HG02588 (cell line): ENCODE results near the gene MCTP1.

Experiments
- ATAC-seq: cut with Tn5 transposase; IDR thresholded peaks from one replicate; pipeline ENCODE4 v1.9.1; 2021; ENCODE audit warnings: mild to moderate bottlenecking, moderate library complexity; ENCODE audit not compliant: unreplicated experiment

Gene MCTP1

DNA sequence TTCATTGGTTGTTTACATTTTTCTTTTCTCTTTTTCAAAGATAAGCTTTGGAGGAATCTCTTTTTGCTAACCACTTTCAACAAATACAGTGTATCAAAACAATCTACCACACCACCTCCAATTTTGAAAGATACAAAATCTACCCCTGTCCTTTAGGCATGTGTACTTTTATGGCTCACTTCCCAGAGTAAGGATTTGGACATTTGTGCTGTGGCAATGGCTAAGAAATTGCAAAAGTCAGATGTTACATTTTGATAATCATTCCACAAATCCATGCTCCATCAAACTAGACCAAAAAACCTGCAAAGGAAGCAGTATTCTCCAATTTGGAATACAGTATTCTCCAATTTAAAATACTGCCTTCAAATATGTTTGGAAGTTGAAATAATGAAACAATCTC, 204.9 kb downstream of the MCTP1 start:
- ATAC-seq: no peak

DNA sequence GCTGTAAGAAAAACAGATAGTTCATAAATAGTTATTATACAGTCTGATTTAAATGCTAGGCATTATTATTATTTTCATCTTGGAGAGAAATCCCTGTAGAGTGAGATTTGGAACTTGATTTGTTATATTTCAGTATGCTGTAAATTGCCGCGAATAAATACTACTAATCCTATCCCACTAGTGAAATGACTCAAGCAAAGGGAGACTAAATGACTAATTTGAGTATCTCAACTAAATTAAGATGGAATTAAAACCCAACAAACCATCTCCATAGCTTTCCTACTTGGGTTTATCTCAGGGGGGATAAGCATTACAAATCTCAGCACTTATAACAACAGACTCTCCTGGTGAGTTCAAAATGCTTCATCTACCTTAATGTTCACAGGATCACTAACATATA, 206.0 kb downstream of the MCTP1 start:
- no peak for ATAC-seq

DNA sequence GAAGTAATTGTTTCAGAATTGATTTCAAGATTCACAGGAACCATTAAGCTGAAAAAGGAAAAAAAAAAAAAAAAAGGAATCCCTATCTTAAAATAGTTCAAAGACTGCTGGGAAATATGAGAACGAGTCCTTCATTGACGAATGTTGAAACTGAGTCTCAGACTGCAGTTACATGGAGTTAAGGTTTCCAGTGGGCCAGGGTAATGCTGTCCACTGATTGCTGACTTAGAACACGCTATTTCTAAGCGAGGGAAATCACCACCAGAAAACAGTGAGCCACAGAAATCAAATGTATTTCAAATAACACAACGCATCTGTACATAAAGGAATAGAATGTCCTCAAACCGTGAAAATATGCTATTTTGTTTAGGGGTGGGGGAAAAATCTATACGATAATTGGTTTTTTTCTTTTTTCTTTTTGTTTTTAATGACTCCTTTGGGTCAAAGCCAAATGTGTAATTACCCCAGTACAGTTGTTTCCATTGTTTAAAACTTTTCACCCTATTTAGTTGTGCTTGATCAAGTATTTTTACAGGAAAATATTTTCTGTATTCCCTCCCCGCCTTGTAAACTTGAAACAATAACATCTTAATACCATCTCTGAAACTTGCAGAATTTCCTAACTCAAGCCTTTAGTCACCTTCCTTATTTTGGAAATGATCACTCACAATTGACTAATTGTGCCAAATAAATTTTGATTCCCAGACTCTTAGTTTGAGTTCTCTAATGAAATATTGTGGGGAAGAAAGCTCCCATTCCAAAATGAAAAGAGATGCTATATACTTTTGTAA, 208.3 kb downstream of the MCTP1 start:
- ATAC-seq: no peak

DNA sequence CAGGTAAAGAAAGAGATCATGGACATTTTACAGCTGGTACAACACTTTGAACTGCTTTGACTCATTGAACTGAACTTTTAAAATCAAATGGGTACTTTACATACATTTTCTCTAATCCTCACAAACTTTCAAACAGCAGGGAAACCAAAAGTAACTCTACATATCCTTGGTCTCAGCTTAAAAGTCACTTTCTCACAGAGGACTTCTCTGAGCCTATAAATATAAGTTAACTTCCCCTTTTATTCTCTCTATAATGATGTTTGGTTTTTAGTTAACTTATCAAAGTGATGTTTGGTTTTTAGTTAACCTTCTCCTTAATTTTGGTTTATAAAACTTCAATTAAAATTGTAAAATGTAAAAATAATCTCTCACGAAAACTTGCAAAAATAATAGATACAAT, 209.8 kb downstream of the MCTP1 start:
- no peak for ATAC-seq

GRCh38 chr5:95072281-95072680, 212.6 kb downstream of the MCTP1 start:
- no peak for ATAC-seq

DNA sequence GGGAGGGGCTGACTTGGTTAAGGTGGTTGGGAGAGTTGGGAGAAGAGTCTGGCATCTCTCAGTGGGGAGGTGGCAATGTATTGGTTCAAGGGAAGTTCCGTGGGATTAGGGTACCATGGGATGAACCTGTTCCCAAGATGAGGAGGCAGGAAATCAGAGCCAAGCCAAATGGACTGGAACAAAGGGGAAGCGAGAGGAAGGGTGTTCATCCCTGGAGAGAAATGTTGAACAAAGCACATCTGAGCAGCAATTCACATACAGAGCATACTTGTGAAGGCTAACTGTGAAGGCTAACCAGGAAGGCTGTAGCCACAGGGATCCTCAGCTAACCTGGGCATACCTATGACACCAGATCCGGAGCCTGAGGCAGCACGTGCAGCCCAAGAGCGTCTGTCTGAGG, 214.0 kb downstream of the MCTP1 start:
- no peak for ATAC-seq

GRCh38 chr5:95070453-95070852, 214.4 kb downstream of the MCTP1 start:
- no peak for ATAC-seq

GRCh38 chr5:95069948-95070347, 214.9 kb downstream of the MCTP1 start:
- no peak for ATAC-seq

GRCh38 chr5:95069021-95069420, 215.9 kb downstream of the MCTP1 start:
- ATAC-seq: no peak

DNA sequence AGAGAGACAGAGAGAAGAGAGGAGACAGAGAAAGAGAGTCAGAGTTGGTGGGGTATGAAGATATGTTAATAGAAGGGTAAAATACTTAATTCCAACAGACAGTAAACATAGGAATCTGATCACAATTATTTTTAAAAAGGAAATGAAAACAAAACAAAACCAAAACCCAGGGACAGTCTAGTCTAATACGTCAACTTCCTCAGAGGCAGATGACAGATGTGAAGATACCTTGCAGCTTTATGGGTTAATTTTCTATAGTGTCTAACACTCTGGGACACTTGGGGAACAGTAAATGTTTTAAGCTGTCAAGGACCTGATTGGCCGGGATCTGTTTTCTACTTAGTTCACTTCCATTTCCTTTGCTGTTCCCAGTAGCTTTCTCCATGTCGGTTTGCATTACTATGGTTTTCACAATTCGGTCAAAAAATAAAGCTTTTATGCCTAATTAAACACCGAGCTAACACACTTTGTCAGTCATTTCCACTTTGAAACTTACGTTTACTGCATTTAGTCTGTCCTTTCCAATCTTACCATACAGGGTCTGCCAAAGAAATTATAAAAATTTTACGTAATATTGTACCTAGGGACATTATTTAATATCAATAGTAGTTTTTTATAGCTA, 216.5 kb downstream of the MCTP1 start:
- peak; percentile 41 for ATAC-seq

DNA sequence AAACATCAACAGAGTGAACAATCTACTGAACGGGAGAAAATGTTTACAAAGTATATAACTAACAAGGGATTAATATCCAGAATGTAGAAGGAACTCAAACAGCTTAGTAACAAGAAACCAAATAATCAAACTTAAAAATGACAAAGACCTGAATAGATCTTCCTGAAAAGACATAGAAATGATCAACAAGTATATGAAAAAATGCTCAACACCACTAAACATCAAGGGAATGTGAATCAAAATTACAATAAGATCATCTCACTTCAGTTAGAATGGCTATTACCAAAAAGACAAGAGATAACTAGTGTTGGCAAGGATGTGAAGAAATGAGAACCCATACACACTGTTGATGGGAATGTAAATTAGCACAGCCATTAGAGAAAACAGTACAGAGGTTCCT, 218.8 kb downstream of the MCTP1 start:
- no peak for ATAC-seq

DNA sequence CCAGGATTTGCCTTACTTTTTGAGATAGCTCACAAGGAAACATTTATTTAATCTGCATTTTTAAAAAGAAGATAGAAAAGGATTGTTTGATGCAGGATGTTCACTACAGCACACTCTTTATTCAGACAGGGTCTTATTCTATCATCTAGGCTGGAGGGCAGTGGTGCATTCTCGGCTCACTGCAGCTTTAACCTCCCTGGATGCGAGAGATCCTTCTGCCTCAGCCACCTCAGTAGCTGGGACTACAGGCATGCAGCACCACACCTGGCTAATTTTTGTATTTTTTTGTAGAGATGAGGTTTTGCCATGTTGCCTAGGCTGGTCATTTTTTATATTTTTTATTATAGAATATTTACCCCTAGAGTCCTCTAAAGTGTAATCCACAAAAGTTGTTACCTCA, 221.4 kb downstream of the MCTP1 start:
- no peak for ATAC-seq

DNA sequence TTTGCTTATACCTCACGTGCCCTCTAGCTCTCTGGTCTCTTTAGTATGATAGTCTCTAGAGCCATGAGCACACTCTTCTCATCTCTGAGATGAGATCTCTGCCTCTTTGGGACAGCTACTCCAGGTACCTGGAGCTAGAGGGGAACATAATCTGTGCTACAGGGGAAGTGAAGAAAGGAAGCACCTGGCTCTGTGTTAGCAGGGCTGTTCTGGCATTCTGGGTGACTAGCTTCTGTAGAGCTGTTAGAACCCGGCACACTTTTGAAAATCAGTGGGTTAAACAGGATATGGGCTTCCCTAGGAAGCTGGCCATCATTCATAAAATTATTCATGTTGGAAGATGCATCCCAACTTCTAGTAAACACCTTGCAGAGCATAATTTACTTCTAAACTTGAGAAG, 224.8 kb downstream of the MCTP1 start:
- no peak for ATAC-seq

GRCh38 chr5:95059636-95060035, 225.3 kb downstream of the MCTP1 start:
- no peak for ATAC-seq

GRCh38 chr5:95057615-95058014, 227.3 kb downstream of the MCTP1 start:
- ATAC-seq: no peak

DNA sequence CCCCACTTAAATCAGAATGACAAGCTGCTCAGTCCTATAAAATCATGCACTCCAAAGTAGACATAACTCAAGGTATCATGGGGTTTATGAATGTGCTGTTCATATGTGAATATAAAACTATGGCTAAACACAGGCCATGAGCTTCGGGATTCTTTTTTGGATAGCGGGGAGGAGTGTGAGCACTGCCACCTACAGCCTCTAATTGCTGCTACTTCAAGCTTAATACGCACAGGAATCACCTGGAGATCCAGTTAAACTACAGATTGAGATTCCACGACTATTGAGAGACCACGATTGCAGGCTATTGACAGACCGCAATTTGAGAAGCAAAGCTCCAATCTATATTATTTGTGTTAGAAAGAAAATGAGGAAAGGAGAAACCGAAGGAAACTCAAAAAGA, 231.6 kb downstream of the MCTP1 start:
- no peak for ATAC-seq

DNA sequence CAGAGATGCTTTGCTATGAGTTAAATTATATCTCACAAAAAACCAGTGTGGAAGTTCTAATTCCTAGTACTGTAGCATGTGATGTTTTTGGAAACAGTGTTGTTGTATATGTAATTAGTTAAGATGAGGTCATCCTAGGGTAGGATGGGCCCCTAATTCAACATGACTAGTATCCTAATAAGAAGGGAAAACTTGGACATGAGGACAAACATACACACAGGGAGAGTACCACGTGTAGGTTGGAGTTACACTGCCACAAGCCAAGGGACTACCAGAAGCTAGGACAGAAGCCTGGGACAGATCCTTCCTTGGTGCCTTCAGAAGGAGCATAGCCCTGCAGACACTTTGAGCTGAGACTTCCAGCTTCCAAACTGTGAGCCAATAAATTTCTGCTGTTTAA, 234.2 kb downstream of the MCTP1 start:
- no peak for ATAC-seq

DNA sequence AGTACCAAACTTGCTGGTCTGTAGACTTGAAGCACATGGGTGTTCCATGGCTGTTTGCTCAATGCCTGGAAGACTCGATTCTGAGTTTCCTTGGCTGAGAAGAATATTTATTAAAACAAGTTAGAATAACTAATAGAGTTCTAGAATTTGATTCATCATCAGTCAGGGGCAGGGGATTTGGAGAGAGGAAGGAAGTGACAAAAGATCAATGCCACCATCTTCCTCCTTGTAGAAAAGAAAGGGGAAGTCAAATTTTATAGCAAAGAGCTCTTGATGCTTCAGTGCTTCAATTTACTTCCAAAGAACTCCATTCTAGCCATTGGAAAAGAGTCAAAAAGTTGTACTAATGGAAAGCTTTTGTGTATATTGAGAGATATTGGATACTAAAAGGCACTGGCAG, 236.3 kb downstream of the MCTP1 start:
- no peak for ATAC-seq

DNA sequence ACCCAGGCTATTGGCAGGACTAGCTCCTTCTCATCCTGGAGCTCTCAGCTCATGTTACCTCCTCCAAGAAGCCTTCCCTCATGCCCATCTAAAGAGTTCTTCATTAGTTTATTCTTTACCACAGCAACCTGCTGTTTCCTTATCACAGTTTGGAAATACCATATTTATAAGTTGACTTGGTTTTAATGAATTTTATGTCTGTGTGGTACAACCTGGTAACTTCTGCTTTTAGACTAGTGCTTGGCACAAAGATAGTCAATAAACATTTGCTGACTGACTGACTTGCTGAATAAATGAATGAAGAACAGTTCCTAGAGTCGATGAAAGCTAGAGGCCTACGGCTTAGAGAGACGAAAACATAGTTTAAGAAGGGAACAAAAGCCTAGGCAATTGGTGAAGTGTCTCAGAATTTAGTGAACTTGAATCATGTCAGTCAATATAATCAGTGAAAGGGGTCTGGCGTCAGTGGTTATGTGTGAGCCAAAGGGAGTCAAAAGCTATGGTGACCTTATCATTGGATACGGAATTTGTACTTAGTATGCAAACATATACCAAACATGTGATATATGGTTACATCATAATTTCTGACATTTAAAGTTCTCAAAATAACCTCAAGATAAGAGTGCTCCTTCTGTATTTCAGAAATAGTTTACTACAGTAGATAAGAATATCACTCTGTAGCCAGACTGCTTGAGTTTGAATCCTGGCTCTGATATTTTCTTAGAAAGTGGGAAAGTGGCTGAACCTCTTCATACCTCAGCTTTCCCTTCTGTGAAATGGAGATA, 239.5 kb downstream of the MCTP1 start:
- ATAC-seq: no peak

DNA sequence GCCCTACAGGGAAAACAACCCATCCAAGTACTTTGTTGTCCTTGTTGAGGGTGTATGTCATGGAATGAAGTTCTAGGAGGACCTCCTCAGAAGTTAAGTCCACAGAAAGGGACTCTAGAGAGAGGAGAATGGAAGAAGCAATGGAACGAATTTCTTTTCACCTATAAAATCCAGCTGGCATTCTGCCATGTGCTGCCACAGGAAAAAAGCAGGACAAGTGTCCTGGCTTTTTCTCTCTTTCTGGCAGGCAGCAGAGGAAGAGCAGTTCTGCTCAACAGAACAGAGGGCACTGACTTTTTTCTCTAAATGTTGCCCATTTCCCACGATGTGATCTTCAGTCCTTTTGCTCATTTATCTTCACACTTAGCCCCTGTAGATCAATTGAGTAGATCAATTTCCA, 240.8 kb downstream of the MCTP1 start:
- no peak for ATAC-seq

DNA sequence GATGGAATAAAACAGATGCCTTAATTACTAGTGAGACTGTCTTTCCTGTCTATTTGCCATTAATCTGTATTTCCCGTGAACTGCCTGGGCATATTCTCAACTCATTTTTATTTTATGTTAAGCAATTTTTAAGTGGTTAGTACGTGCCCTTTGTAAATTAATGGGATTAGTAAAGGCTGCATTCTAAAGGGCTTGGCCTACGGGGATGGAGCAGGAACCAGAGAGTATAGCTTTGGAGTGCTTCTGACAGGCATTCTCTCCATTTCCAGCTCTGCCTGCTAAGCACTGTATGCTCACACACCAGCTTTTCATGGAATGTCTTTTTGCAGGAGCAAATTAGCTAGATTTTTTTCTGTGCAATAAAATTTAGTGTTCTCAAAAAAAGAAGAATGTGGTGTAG, 241.2 kb downstream of the MCTP1 start:
- no peak for ATAC-seq

GRCh38 chr5:95043234-95043633, 241.7 kb downstream of the MCTP1 start:
- no peak for ATAC-seq
